GM06990 (cell line): ENCODE results near the gene SPRED3.

Experiments
- DNase-seq: peaks from one replicate; pipeline ENCODE4 v3.0.0-alpha.2; 2011; ENCODE audit not compliant: insufficient read length; ENCODE audit errors: extremely low read depth
- H3K27me3 ChIP-seq: replicated peaks from 2 replicates; pipeline ENCODE4 v1.6.0; 2011; ENCODE audit warnings: low read length; ENCODE audit not compliant: control insufficient read depth, insufficient read depth
- H3K36me3 ChIP-seq: 2 replicates; pipeline ENCODE4 v1.5.1; 2011; ENCODE audit warnings: low read length; ENCODE audit not compliant: control insufficient read depth, insufficient read depth
- H3K4me3 ChIP-seq: replicated peaks from 2 replicates; pipeline ENCODE4 v1.5.1; 2011; ENCODE audit warnings: low read depth, mild to moderate bottlenecking, control low read depth, low read length
- CTCF ChIP-seq: IDR thresholded peaks from 2 replicates; pipeline ENCODE4 v1.5.1; 2011; ENCODE audit warnings: low read length, control low read depth, mild to moderate bottlenecking, inconsistent platforms; ENCODE audit not compliant: insufficient read depth, poor library complexity, severe bottlenecking

The SPRED3 gene

DNA sequence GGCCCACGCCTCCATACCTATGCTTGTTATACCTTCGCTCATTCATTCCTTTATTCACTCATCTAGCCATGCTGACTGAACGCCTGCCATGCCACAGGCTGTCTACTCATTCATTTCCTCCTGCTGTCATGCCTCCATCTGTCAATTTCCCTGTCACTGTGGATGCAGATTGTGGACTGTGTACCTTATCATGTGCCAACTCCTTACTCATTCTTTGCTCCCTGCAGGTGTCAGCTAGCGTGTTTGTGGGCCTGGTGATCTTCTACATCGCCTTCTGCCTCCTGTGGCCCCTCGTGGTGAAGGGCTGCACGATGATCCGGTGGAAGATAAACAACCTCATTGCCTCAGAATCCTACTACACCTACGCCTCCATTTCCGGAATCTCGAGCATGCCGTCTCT lies 18.2 kb upstream of the SPRED3 start:
- TF ChIP-seq CTCF: no peak
- H3K4me3 ChIP-seq: no peak overlapping the region
- H3K27me3 ChIP-seq: no peaks in the 10 kb centered on the region
- DNase-seq: no peak
- H3K36me3 ChIP-seq: no peaks in the 10 kb centered on the region

DNA sequence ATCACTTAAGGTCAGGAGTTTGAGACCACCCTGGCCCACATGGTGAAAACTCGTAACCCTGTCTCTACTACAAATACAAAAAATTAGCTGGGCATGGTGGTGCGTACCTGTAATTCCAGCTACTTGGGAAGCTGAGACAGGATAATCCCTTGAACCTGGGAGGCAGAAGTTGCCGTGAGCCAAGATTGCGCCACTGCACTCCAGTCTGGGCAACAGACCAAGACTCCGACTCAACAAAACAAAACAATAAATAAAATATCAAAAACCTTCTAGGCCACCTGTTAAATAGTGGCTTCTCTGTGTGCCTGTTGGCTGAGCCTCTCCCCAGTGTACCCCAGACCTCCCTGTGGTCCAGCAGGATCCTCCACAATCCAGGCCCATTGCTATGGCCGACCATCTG lies 17.4 kb upstream of the SPRED3 start:
- no peak for DNase-seq
- no peak overlapping the region for H3K4me3 ChIP-seq
- H3K27me3 ChIP-seq: no peaks in the 10 kb centered on the region
- TF ChIP-seq CTCF: no peak
- peaks cover under 1% of the 10 kb centered on the region; the same call in 1 of the 2 replicates for H3K36me3 ChIP-seq

GRCh38 chr19:38373907-38374331 lies 14.6 kb upstream of the SPRED3 start:
- DNase-seq: no peak
- no peak for TF ChIP-seq CTCF
- peaks cover 6% of the 10 kb centered on the region for H3K36me3 ChIP-seq
- peak overlapping the region; percentile 46 for H3K4me3 ChIP-seq
- H3K27me3 ChIP-seq: no peaks in the 10 kb centered on the region

DNA sequence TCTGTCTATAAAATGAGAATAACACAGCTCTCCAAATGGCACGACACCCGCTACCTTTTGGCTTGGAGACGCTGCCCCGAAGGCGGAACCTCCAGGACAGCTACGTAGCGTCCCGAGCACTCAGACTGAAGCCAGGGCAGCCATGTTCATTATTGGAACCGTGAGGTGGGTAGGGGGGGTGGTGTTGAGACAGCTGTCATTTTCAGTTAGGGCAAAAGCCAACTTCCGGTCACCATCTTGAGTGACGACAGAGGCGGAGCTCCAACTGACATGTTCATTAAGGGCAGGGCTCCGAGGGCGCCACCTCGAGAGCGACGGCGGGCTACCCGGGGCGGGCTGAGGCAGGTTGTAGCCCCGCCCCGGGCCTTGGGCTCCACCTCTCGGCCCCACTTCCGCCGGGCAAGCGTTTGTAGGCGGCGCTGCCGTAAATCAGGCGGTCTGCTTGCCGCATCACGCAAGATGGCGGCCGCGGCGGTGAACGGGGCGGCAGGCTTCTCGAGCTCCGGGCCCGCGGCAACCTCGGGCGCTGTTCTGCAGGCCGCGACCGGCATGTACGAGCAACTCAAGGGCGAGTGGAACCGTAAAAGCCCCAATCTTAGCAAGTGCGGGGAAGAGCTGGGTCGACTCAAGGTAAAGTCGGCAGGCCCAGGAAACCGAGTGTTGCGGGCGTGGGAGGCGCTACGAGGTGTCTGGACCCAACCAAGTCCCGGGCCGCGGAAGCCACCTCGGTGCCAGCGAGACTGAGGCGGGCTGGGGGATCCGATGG lies 14.0 kb upstream of the SPRED3 start, which contains the start of gene PSMD8:
TSS of gene PSMD8 (plus strand) at position 240 of the 766 bp plus-strand sequence. CDS start at position 271, 31 bp downstream.
- peak; percentile 18 for TF ChIP-seq CTCF
- Histone ChIP-seq H3K36me3 (peaks cover 11% of the 10 kb centered on the region), H3K27me3 (no peaks in the 10 kb centered on the region)

GRCh38 chr19:38375098-38375493 lies 13.4 kb upstream of the SPRED3 start:
- H3K4me3 ChIP-seq: peak overlapping the region; percentile 96
- no peak for TF ChIP-seq CTCF
- peaks cover 12% of the 10 kb centered on the region for H3K36me3 ChIP-seq
- no peak for DNase-seq
- no peaks in the 10 kb centered on the region for H3K27me3 ChIP-seq

More for the DNA sequence above, 14.0 kb upstream of the SPRED3 start, which contains the start of gene PSMD8:
- DNase-seq: peak; percentile 99
- peak within 1 kb of the TSS; percentile 96 for H3K4me3 ChIP-seq
